Small intestine (tissue), 7 donors: ENCODE data around the gene SPOCD1. TPM values are rescaled to one million over a fixed set of nuclear protein-coding genes. Genes with fewer than 3 reads are reported as not detected.

Experiments used
- DNase-seq, 2 donors: peaks; one replicate each; pipeline versions ENCODE4 v3.0.0 to v3.0.0-alpha.2; 2013
- FAIRE-seq: peaks from 2 replicates; lab custom pipeline; 2012; peaks lifted over from hg19 to GRCh38; lab: Jason Lieb, UNC
- H3K27ac ChIP-seq, 3 donors: one replicate each; pipeline ENCODE4 v1.5.1; 2013; ENCODE audit warnings: low read length in 2 of 3, mild to moderate bottlenecking in 2 of 3, control low read depth in 1 of 3, inconsistent platforms in 1 of 3, low read depth in 1 of 3, moderate library complexity in 1 of 3
- H3K27me3 ChIP-seq, 3 donors: one replicate each; pipeline ENCODE4 v1.6.1; 2013; ENCODE audit warnings: low read length in 3 of 3, inconsistent platforms in 1 of 3; ENCODE audit not compliant: control insufficient read depth in 3 of 3, insufficient read depth in 3 of 3
- H3K36me3 ChIP-seq, 3 donors: one replicate each; pipeline ENCODE4 v1.6.1; 2013; ENCODE audit warnings: low read length in 3 of 3, inconsistent platforms in 1 of 3, low read depth in 1 of 3, mild to moderate bottlenecking in 1 of 3, moderate library complexity in 1 of 3; ENCODE audit not compliant: control insufficient read depth in 3 of 3, insufficient read depth in 2 of 3
- H3K4me1 ChIP-seq, 3 donors: one replicate each; pipeline ENCODE4 v1.6.1; 2013; ENCODE audit warnings: low read length in 2 of 3, inconsistent platforms in 1 of 3, low read depth in 1 of 3, mild to moderate bottlenecking in 1 of 3, moderate library complexity in 1 of 3; ENCODE audit not compliant: control insufficient read depth in 3 of 3, insufficient read depth in 2 of 3
- H3K4me3 ChIP-seq, 3 donors: one replicate each; pipeline ENCODE4 v1.5.1; 2013; ENCODE audit warnings: low read length in 3 of 3, control low read depth in 1 of 3, inconsistent platforms in 1 of 3, low read depth in 1 of 3, mild to moderate bottlenecking in 1 of 3, moderate library complexity in 1 of 3
- H3K9me3 ChIP-seq, 2 donors: one replicate each; pipeline ENCODE4 v1.6.1; 2013; ENCODE audit warnings: low read depth in 1 of 2, low read length in 1 of 2; ENCODE audit not compliant: control insufficient read depth in 2 of 2, insufficient read depth in 1 of 2
- WGBS, 3 donors: extraction: QIAGEN DNeasy Blood & Tissue Kit; methylation state at CpG; one replicate each; pipeline ENCODE4 v1.1.7; 2013; 5-methylcytosine and 5-hydroxymethylcytosine counted together
- polyA plus RNA-seq, 4 donors: library from polyadenylated mRNA; stranded (reverse) in 3 of 4; unstranded in 1 of 4; fragments of 200-250 nt in 3 of 4; fragments of 120-200 nt in 1 of 4; gene quantifications; one replicate each; pipeline versions ENCODE4 v1.2.1 to v1.2.3, GENCODE V29; 2013
- donor health status: healthy with polysubstance abuse.
- donor health status: control.
- donor health status: control.
- donor health status: Bipolar disorder and iron deficiency.
- donor health status: healthy.

The SPOCD1 gene
- polyA plus RNA-seq, 4 donors = 0.81 to 2.0 (median 1.1) TPM; not detected in 1

DNA sequence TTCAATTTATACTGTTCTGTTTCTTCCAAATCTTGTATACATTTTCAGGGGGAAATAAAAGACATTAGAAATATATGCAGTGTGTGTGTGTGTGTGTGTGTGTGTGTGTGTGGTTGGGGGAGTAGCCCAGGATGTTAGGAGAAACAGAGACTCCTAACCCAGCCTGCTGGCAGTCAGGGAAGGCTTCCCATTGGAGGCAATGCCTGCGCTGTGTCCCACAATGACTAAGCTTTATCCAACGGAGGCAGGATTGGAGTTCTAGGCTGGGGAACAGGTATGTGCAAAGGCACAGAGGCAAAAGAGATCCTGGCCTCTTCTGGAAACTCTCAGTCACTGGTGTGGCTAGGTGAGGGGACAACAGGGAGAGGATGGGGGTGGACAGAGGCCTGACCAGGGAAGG is 35.2 kb downstream of the SPOCD1 start:
- 66 to 82% (median 79%) methylated on average over 2 of the region's 2 CpGs for WGBS, 3 donors
- Histone ChIP-seq H3K9me3 (no peaks in the 10 kb centered on the region), H3K4me3 (no peak overlapping the region), H3K27me3 (peaks cover 0 to 22% (median 0%) of the 10 kb centered on the region in 3 donors), H3K27ac (no peak overlapping the region), H3K36me3 (no peaks in the 10 kb centered on the region), H3K4me1 (peaks cover 0 to 18% (median 6%) of the 10 kb centered on the region in 3 donors)
- no peak for DNase-seq
- no peak for FAIRE-seq

GRCh38 chr1:31779687-31780086 is 36.1 kb downstream of the SPOCD1 start:
- H3K9me3 ChIP-seq = no peaks in the 10 kb centered on the region

DNA sequence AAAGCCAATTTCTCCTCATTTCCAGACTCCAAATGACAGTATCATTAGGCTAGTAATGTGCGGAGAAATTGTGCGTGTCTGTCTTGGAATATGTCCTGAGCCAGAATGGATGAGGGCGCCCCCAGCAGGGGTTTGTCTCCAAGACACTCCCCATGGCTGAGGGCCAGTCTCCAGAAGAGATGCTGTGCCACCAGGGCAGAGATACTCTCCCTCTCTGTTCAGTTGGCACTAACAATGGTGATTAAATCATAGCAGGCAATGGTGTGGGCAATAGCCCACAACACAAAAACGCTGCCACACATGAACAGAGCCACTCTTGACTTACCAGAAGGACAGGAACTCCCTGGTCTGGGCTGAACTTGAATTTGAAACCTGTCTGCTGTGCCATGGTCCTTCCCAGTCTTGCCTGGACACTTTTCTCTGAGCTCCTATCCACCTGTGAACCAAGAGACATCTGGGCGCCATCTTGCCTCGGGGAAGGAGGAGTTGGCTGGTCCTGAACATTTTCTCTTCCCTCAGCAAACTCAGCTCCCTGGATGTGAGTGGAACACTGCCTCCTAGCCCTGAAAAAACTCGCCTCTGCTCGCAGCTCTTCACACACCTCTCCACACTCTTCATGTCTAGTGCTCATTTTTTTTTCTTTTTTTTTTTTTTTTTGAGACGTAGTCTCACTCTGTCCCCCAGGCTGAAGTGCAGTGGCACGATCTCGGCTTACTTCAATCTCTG is 36.9 kb downstream of the SPOCD1 start:
- FAIRE-seq = no peak
- WGBS, 3 donors = 88 to 92% (median 90%) methylated on average over 11 of the region's 11 CpGs
- Histone ChIP-seq H3K9me3 (no peaks in the 10 kb centered on the region), H3K4me1 (peaks cover 0 to 18% (median 6%) of the 10 kb centered on the region in 3 donors), H3K27me3 (peaks cover 4 to 39% (median 12%) of the 10 kb centered on the region in 3 donors), H3K4me3 (no peak overlapping the region), H3K36me3 (no peaks in the 10 kb centered on the region), H3K27ac (no peak overlapping the region)
- DNase-seq = no peak

More at GRCh38 chr1:31779687-31780086, 36.1 kb downstream of the SPOCD1 start:
- FAIRE-seq (no peak), DNase-seq (no peak)
- Histone ChIP-seq H3K4me3 (no peak overlapping the region), H3K4me1 (peaks cover 0 to 18% (median 6%) of the 10 kb centered on the region in 3 donors), H3K27me3 (peaks cover 0 to 31% (median 8%) of the 10 kb centered on the region in 3 donors), H3K27ac (no peak overlapping the region), H3K36me3 (no peaks in the 10 kb centered on the region)
- WGBS, 3 donors = 89 to 92% (median 90%) methylated on average over 9 of the region's 9 CpGs

DNA sequence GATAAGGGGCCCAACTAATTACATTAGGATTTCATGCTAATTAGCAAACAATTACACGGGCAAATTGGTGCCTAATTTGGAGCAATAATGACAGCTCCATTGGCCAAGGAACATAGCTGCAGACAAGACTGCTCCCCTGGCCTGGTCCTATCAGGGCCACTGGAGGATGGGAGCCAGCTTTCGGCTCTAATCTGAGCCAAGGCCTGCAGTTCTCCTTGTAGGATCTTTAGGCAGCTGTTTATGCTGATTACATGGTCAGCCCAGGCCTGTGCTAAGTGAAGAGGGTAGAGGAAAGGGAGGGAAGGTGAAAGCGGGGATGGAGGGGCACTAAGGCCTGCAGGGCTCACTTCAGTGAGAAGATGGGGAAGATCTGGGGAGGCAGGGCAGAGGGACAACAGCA is 39.3 kb downstream of the SPOCD1 start:
- WGBS, 3 donors = 68 to 78% (median 70%) methylated on average over 3 of the region's 3 CpGs
- Histone ChIP-seq H3K36me3 (no peaks in the 10 kb centered on the region), H3K27ac (no peak overlapping the region), H3K4me1 (peaks cover 0 to 21% (median 4%) of the 10 kb centered on the region in 3 donors), H3K27me3 (peaks cover 4 to 63% (median 27%) of the 10 kb centered on the region in 3 donors), H3K9me3 (no peaks in the 10 kb centered on the region), H3K4me3 (no peak overlapping the region)
- DNase-seq = no peak
- no peak for FAIRE-seq

- Histone ChIP-seq H3K4me3 (no peak overlapping the region), H3K27ac (no peak overlapping the region), H3K9me3 (no peaks in the 10 kb centered on the region), H3K27me3 (peaks cover 4 to 68% (median 31%) of the 10 kb centered on the region in 3 donors), H3K36me3 (no peaks in the 10 kb centered on the region), H3K4me1 (peaks cover 0 to 16% (median 0%) of the 10 kb centered on the region in 3 donors)
- WGBS, 3 donors = 76 to 89% (median 86%) methylated on average over 5 of the region's 5 CpGs
- FAIRE-seq (no peak), DNase-seq (no peak)
Observed at GRCh38 chr1:31776032-31776431, 39.8 kb downstream of the SPOCD1 start.

DNA sequence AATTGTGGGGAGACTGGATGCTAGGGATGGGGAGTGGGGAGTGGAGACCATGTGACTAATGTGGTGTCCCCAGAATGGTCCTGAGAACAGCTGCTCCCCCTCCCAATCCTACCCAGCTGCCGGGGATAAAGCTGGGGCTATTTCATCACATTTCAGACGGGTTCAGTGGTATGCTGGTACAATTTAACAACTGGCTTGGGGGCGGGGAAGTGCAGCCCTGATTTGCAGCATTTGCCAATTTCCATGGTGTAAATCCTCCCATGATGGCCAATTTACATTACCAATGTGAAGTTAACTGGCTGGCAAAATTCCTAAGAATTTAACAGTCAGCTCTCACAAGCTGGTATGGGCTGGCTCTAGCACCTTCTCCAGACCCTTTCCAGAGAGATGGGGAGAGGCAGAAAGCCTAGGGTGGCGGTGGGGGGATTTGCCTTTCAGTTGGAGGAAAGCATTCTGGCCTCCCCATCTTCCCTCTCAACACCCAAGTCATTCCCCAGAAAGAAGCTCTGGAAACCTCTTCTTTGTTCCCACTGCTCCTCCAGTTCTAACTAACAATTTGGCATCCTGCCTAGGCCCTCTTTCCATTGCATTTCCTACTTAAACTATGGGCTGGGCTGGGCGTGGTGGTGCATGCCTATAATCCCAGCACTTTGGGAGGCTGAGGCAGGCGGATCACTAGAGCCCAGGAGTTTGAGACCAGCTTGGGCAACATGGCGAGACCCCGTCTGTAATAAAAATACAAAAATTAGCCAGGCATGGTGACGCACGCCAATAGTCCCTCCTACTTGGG is 40.4 kb downstream of the SPOCD1 start:
- H3K9me3 ChIP-seq = no peaks in the 10 kb centered on the region
- H3K27ac ChIP-seq = no peak overlapping the region
- FAIRE-seq = no peak
- no peaks in the 10 kb centered on the region for H3K36me3 ChIP-seq
- DNase-seq = no peak
- WGBS, 3 donors = 72 to 79% (median 75%) methylated on average over 10 of the region's 10 CpGs
- H3K27me3 ChIP-seq = peaks cover 4 to 73% (median 31%) of the 10 kb centered on the region in 3 donors
- H3K4me3 ChIP-seq = no peak overlapping the region
- peaks cover 0 to 17% (median 0%) of the 10 kb centered on the region in 3 donors for H3K4me1 ChIP-seq

GRCh38 chr1:31774495-31774894 is 41.3 kb downstream of the SPOCD1 start:
- DNase-seq (no peak), FAIRE-seq (no peak)
- H3K4me1 ChIP-seq = peaks cover 0 to 26% (median 0%) of the 10 kb centered on the region in 3 donors
- WGBS, 3 donors = 70 to 86% (median 75%) methylated on average over 3 of the region's 3 CpGs
- no peaks in the 10 kb centered on the region for H3K9me3 ChIP-seq
- H3K4me3 ChIP-seq = no peak overlapping the region
- H3K36me3 ChIP-seq = no peaks in the 10 kb centered on the region
- H3K27me3 ChIP-seq = peaks cover 4 to 73% (median 31%) of the 10 kb centered on the region in 3 donors
- no peak overlapping the region for H3K27ac ChIP-seq

GRCh38 chr1:31773861-31774260 is 42.0 kb downstream of the SPOCD1 start:
- peaks cover 4 to 71% (median 31%) of the 10 kb centered on the region in 3 donors for H3K27me3 ChIP-seq
- 85 to 87% (median 85%) methylated on average over 5 of the region's 5 CpGs for WGBS, 3 donors
- no peaks in the 10 kb centered on the region for H3K36me3 ChIP-seq
- peaks cover 0 to 32% (median 0%) of the 10 kb centered on the region in 3 donors for H3K4me1 ChIP-seq
- H3K9me3 ChIP-seq = no peaks in the 10 kb centered on the region
- DNase-seq (no peak), FAIRE-seq (no peak)
- H3K27ac ChIP-seq = no peak overlapping the region
- no peak overlapping the region for H3K4me3 ChIP-seq
